HCEC 1CT (cell line): ENCODE results near the gene ICA1L.
A peak's percentile ranks its signal among the peaks of the same experiment; 100 is the strongest.

Experiments
- DNase-seq: peaks from one replicate; pipeline ENCODE4 v3.0.0-alpha.2; 2017

The ICA1L gene

DNA sequence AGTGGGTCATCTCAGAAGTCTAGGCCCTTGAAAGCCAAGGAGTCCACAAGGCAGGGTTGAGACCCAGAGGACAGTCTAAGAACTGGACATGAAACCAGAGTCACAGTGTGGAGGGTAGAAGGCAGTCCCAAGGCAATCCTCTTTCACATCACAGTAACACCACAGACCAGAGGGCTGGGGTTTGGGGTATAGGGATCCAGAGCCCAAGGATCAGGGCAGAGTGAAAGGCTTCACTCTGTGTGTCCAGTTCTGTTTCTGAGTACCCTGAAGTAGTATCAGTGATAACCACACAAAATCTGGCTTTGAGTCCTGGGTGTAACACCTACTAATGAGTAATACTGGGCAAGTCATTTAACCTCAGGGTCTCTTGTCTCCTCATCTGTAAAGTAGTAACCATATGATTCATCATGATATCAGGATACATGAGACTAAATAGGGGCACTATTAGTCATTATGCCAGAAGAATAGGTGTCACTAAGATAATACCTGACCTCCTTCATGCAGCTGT lies 91.0 kb downstream of the ICA1L start:
- peak; percentile 85 for DNase-seq

DNA sequence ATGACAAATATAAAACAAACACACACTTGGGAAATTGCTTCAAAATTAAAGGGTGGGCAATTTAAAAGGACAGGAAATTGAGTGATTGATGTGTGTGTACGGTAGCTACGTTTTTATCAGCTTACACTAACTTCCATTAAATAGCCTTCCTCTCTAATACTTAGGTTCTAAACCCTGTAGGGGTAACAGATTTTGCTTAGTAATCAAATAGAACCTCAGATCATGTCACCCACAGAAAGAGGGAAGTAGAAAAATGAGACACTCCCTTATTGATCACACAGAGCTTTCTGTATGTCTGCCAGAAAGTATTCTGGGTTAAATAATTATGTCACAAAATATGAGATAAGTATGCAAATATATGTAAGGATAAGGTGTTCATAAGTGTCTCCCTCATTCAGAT lies 93.3 kb downstream of the ICA1L start:
- DNase-seq, result no peak

DNA sequence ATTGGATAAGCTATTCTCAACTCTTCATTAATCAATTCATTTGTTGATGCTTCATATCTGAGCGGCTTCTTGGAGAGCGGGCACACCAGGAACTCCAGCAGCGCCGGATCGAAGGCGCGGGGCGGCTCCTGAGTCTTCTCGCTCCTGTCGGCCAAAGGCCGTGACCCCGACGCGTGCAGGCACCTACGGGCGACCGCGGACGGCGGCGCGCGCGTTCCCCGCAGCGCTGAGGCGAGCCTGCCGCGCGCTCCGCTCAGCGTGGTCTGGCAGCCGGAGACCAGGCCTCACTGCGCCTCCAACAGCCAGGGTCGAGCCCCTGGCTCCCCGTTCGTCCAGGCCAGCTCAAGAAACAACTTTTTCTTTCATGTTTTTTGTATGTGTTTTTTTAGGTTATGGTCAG lies 97.5 kb downstream of the ICA1L start:
- DNase-seq, result no peak

DNA sequence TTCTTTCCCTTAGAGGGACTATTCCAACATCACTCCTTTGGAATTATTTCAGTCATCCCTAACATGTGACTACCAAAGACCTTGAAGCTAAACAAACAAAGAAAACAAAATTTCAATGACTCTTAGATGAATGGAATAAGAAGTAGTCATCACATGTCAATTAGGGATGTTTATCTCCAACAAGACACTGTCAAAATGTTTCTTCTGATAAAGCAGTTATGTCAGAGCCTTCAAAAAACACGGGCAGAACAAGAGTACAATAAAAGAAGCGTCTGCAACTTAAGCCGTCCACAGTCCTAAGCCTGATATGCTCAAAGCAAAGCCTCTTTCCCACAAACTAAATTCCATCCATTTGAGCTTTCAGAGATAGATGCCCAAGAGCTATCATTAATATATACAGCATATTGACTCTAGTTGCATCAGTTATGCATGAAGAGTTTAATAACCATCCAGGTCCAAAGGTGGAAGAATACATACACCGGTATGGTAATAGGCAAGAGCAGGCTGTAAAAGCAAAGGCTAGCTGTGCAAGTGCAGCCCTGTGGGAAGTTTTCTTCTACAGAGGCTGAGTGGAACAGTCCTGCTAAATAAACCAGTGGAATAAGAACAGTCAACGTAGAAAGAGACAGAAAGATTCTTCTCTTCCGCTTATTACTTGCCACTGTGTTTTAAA lies 98.1 kb downstream of the ICA1L start:
- no peak for DNase-seq

DNA sequence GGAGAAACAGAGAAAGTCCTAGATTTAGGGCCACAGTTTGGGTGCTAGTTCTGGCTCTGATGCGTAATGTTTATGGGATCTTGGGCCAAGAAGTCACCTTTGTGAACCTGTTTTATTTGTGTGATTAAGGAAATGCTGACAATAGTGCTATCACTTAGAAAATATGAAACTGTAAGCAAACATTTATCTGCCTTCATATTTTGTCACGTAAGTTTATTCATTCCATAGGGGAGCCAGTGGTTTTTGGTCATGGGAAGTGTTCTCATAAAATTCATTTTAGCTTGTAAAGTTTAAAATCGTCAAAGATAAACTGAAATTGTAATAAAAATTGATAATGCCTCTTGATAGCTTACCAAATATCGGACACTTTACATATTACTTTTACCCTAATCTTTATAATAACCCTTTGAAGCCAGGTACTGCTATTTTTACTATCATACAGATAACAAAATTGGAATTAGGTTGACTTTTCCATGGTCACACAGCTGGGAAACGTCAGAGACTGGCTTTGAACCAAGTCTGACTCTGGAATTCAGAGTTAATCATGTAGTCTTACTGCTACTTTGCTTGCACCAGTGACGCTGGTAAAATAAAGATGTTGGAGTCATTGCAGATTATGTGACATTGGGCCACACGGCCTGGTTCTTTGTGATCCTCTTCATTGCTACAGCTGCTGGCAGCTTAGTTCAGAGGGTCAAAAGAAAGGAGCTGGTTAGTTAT lies 99.7 kb downstream of the ICA1L start:
- DNase-seq, result no peak

DNA sequence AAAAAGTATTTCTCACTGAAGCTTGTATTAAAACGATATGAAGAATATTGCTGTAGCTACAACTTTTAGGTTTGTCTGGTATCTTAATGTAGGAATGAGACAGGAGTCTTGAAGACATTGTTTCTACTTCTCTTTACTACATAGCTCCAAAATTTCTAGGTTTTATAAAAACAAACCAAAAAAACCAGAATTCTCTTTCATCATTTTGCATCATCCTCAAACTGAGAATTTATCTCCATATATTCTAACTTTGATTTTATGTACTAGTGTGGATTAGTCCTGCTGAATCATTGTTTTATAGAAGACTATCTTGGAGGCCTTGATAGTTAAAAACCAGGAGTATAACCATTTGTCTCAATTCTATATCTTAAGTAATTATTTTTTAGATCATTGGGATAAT lies 100.2 kb downstream of the ICA1L start:
- no peak for DNase-seq

DNA sequence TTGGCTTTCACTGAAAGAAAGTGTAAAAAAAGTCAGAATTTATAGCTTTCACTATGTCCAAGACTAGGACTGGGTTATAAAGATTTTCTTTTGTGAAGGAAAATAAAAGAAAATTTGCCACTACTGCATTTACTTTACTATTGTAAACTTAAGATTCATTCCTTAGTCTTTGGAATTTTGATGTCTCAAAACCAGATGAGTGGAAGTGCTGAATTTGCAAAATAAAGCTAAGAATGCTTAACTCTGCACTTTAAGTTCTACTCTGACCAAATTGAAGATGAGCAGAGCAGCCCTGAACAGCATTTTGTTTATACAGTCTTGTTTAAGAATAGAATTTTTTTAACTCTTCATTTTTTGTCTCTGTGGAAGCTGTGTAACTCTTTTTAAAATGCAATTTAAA lies 102.4 kb downstream of the ICA1L start:
- DNase-seq, result no peak

DNA sequence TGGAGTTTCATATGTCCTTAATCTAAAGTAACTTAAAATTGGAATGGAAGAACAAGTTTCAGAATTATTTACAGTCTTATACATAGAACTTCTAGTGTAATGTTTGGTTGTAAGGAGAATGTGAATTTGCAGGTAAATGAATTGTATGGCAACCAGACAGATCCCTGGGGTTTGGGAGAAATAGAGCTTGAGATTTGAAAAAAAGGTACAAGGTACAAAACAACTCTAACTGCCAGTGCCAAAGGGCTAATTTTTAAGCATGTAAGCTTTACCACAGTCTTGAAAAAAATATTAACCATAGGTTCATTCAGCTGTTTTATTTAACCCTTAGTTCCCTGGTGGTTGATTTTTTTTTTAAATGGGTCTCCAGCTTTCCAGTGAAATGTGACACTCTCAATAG lies 103.3 kb downstream of the ICA1L start:
- no peak for DNase-seq

DNA sequence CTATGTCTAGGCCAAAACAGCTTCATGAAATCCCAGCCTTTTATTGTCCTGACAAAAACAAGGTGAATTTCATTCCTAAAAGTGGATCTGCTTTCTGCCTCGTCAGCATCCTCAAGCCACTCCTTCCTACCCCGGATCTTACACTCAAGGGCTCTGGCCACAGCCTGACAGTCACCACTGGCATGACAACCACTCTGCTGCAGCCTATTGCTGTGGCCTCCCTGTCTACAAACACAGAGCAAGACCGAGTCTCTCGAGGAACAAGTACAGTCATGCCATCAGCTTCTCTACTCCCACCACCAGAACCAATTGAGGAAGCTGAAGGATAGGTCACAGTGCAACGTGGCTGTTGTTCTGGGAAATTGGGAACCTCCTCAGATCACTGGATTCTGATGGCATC lies 106.1 kb downstream of the ICA1L start:
- no peak for DNase-seq

DNA sequence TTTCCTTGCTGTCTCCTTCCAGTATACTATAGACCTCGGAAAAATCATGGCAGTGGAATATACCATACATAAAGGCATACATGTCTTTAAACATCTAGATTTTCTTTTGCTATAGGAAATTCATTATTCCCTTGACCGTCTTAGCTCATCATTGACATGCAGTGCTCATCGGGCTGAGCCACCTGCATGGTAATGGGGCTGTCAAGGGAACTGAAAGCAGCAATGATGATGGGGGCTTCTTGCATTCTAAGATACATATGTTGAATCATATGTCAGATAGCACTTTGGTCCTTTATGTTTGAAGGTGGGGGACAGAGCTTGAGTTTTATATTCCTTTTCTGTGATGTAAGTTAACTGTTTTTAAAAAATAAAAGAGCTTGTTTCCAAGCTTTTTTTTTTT lies 106.6 kb downstream of the ICA1L start:
- DNase-seq, result no peak

DNA sequence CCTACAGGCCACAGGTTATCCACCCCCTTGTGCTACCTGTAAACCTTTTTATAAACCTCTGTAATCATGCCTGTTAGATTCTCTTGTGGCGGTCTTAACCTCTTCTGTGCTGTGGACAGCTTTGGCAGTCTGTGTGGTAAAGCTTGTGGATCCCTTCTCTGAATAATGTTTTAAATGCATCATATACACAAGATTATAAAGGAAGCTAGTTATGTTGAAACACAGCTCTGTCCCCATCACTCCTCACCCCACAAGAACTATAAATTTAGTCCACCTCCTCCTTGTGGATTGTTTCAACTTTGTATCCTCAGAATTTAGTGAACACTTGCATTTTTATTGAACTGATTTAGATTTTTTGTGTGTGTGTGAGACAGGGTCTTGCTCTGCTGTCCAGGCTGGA lies 107.7 kb downstream of the ICA1L start:
- DNase-seq, result no peak

DNA sequence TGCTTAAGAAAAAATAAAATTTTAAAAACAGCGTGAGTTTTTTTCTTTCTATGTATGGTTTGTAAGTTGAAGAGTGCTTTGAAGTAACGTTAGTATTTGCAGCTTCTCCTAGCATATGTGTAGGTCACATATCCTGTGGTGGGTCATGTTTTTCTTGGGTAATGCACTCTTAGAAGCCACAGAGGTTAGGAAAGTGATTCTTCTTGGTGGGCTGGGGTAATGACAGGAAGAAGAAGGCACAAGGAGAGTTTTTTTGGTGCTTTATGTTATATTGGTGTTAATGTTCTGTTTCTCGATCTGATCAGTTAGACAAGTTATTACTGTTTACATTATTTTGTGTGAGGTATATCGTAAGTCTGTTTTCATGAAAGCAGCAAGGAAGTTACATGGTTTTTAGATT lies 109.0 kb downstream of the ICA1L start:
- no peak for DNase-seq

DNA sequence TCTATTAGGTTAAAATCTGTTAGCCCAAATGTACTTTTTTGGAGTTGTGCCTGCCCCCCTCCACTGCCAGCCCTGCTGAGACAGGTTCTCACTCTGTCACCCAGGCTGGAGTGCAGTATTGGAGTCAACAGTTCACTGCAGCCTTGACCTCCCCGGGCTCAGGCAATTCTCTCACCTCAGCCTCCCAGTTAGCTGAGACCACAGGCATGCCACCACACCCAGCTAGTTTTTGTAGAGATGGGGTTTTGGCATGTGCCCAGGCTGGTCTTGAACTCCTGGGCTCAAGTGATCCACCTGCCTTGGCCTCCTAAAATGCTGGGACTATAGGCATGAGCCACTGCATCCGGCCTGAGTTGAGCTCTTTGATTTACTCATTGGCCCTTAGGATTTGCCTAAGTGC lies 110.7 kb downstream of the ICA1L start:
- no peak for DNase-seq

DNA sequence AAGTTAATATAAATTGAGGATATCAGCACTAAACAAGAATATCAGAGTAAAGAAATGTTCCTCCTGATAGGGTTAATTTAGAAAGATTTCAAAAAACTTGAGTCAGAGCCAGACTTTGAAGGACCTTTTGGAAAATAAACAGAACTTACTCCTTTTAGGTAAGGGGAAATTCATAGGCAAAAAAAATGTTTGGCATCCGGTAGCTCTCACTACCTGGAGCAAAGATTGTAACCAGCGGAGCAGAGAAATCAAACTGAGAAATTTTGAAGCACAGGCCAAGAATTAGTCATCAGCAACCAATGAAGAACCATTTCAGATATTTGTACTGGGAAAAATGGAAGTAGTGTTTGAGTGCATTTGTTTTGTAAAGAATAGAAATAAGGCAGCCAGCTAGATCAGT lies 113.0 kb downstream of the ICA1L start:
- no peak for DNase-seq

DNA sequence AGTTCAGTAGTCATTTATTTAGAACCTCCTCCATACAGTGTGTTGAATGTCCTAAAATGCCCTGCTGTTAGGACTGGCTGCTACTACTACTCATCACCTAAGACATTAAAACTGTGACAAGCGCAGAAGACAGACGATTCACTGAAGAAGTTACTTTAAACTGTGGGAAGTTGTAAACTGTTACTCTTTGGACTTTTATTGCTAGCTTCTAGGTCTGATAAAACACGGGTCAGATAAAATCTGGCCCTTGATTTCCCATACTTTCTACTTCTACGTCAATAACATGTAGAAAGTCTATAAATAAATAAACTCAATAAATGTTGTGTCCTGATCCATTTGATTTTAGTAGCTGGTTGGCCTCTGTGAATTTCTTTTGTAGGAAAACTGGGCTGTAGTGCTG lies 113.4 kb downstream of the ICA1L start:
- no peak for DNase-seq

DNA sequence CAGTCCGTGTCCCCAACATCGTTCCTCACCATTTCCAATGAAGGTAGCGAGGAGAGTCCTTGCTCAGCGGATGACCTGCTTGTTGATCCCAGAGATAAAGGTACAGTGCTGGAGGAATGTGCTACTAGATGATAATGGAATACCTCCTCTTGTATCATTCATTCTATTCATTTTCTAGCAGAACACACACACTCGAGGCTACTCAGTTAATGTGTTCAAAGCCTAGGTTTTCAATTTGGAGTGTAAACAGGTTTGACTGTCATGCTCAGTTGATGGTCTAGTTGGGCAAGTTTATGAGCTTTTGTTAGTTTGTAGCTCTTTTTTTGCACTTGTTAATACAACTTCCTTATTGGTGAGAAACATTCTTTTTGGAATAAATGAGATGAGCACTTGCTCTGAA lies 114.2 kb downstream of the ICA1L start:
- no peak for DNase-seq

DNA sequence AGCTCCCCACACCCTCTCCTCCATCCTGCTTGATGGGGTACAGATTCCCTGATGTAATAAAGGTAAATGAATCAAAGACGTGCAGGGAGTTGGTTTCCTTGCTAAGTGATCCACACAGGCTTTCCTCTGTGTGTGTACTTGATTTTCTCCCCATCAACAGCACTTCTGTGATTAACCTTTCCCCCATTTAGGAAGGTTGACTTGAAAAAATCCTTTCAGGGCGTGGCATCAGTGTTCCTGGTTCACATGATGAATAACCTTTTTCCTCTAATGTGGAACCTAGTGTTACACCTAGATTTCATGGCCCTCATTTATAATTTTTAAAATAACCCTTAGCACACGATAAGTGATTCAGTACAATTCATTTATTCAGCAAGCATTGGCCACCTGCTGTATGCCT lies 115.0 kb downstream of the ICA1L start:
- DNase-seq, result no peak

DNA sequence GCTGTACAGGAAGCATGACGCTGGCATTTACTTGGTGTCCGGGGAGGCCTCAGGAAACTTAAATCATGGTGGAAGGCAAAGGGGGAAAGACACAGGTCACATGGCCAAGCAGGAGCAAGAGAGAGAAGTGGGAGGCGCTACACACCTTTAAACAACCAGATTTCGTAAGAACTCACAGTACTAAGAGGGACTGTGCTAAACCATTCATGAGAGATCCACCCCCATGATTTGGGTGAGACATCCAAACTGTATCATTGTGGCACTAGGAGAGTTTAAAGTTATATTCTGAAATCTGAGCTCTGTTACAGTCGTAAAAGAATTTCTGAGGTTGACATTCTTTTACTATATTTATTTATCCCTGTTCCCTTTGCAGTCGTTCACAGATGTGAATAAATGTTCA lies 116.6 kb downstream of the ICA1L start:
- DNase-seq, result no peak

DNA sequence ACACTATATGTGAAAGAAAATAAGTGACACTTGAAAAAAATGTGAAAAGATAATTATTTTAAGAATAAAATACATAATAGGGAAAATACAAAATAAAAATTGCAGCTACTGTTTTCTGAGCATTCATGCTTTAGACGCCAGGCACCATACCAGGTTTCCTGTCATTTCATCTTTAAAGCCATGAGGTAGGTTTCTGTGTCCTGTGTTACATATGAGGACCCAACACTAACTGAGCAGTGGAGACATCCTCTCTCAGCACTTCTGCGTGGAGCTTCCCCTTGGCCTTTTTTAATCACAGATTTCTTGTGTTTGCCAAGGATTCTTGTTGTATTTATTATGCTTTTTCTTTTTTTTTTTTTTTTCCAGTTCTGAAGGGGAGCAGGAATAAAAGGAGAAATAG lies 119.5 kb downstream of the ICA1L start:
- no peak for DNase-seq

DNA sequence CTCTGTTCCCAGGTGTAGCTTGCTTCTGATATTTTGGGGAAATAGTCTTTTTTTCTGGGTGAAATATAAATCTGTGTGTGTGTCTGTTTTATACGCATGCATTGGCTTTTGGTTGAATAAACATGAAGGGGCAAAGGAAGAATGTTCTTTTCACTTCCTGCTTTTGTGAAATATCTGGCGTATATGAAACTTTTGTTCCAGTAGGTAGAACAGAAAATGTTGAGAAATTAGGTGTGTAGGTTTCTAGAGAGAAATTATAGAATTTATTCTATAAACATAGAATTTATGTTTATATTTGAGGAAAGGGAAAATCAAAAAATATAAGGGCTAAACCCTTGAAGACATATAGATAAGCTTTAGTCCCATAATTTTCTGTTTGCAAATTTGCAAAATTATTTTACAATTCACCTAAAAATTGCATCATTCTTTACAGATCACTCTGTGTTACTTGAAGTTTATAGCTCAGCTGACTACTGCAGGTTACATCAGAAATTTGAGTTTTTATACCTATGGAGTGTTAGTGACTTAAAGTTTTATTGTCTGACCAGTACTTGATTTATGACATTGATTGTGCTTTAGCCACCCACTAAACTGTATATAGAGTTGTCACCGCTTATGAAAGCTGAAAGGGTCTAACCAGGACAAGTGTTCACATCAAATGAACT lies 120.7 kb downstream of the ICA1L start:
- no peak for DNase-seq

DNA sequence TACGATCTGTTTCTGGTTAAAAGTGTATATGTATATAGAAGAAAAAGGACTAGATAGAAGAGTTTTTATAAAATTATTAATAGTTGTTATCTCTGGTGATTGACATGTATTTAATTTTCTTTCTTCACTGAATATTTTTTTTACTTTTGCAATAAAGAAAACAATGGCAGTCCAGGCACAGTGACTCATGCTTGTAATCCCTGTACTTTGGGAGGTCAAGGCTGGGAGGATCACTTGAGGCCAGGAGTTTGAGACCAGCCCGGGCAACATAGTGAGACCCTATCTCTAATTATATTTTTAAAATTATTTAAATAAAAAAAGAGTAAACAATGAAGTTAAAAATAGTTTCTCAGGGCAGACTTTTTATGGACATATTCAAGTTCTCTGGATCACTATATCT lies 122.1 kb downstream of the ICA1L start:
- DNase-seq, result peak; percentile 6

DNA sequence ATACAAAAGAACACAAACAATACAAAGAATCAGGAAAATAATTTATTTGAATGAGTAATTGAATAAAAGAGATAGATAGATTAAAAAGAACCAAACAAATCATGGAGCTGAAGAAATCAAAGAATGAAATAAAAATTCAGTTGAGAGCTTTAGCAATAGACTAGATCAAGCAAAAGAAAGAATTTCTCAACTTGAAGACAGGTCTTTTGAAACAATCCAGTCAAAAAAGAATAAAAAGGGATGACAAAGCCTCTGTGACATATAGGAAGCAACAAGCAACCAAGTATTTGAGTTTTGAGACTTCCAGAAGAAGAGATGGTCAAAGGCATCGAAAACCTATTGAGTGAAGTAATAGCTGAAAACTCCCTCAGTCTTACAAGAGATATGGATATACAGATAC lies 128.0 kb downstream of the ICA1L start:
- no peak for DNase-seq

DNA sequence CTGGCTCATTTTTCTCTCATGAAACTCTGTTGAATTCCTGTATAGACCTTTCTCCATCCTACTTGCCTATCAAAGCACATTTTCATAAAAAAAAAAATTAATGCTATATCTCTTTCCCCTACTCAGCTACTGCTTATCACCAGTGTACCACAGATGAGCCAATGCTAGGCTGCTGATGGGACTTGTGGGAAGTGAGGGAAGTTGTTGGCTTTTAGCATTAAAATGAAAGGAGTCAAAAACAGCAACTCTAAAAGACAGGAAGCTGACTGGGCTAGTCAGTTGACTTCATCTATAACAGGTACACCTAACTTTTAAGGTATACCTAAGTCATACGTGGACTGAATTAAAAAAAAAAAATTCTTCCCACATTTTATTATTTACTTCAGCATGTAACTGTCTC lies 134.7 kb downstream of the ICA1L start:
- DNase-seq, result no peak

DNA sequence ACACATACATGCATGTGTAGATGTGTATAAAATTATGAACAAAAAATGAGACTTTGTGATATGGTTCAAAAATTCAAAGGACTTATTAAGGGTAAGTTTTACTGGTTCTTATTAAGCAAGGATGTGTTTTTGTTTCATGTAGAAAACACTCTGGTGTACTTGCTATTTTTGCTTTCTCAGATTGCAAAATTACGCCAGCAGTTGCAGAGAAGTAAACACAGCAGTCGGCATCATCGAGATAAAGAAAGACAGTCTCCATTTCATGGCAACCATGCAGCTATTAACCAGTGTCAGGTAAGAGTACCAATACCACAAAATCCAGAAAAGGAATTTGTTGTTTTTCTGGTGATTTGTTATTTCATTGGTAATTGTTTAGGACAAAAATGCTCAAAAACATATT lies 145.5 kb downstream of the ICA1L start:
- DNase-seq, result no peak
